Measurements from ENCODE around the gene AFDN.

AFDN gene

GRCh38 chr6:167795321-167795811, 31.3 kb upstream of the AFDN start:
- DNase-seq: no peak

DNA sequence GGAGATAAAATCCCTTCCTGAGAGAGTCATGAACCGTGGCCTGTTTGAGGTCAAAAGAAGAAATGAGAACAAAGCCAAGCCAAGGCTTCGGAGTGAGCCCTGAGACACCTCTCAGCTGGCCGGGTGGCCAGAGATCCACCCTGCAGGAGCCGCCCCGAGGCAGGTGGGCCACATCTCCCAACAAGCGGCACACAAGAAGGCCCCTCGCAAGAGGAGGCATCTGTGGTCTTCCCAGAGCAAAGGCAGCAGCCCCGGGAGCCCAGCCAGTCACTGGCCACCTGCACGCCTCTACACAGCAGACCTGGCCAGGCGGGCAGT, 30.9 kb upstream of the AFDN start:
- no peak for DNase-seq

GRCh38 chr6:167796192-167796981, 30.3 kb upstream of the AFDN start:
- DNase-seq: no peak

DNA sequence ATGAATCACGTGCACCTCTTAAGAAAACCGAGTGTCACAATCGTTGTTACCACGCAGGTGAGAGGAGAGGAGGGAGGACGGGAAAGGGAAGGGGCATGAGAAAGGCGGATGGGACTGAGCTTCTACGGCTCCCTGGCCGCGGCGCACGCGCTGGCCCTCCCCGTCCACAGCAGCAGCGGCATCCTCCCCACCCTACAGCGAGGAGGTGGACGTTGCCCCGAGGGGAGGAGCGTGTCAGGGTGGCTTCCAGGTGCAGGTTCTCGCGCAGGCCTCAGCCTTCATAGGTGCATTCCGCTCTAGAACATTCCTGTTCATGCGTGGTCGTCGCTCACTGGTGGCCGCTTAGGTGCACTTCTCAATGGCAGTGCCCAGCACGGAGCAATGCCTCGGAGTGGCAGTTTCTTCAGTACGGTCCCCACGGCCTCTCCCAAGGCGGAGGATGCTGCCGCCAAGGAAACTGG, 29.7 kb upstream of the AFDN start:
- no peak for DNase-seq

DNA sequence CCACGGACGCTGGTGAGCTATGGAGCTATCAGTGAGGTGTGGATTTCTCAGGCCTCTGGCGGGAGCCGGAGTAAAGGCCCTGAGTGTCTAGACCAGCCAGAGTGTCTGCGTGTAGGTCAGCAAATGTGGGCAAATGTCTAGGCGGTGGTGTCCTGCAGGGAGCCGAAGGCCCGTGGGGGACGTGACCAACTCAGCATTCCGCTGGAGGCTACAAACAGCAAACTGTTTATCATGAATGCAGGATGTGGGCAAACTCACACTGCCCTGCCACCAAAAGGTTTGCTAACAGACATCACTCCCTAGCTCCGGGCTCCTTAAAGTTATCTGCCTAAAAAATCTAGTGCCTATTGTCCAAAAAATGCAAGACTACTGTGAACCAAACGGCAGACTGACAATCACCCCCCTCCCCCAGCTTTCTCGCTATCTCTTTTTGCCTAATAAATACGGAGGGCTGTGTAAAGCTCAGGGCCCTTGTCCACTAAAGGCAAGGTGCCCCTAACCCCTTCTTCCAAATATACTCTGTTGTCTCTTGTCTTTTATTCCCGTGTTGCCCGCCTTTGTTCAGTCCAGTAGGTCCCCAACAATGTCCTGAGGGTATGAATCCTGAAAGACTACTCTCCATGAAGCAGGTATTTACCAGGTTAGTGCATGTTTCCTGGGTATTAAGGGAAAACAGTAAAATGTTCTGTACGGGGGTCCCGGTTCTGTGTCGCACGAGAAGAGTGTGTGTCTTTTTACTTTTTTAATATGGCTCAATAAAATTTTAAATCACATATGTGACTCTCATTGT, 29.0 kb upstream of the AFDN start:
- no peak for DNase-seq

GRCh38 chr6:167798453-167798852, 28.3 kb upstream of the AFDN start:
- no peak for DNase-seq

- DNase-seq: peak; percentile 35
These were observed 27.5 kb upstream of the AFDN start for GRCh38 chr6:167799033-167799821.

DNA sequence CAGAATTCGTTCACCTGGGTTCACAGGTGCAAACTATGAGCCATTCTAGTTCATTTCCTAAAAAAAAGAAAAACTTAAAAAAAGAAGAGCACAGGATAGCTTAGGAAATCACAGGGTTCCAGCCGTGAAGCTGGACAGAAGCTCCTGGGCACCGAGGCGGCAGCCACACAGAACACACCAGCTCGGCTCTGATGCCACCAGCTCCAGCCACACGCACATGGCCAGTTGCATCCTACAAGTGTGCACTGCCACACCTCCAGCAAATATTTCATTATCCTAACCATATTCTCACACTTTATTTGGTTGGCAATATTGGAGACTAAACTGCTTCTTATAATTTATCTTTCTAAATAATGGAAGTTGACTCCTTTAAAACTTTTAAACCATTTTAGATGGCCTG, 26.2 kb upstream of the AFDN start:
- DNase-seq: no peak

DNA sequence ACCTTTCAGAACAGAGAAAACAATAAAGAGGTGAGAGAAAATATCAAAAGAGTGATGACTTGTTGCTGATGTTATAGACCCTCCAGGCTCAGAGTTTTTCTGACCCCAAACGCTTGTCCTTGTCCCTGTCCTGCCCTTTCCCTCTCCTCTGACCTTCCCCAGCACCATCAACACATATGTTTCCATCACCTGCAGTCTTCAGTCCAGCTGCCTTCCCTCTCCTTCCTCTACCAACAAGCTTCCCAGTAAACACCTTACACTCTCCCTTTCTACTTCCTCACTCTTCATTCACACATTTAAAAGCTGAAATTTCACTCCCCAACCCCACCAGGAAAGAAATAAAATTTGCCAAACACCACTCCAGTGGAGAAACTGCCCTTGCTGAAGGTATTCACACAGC, 25.4 kb upstream of the AFDN start:
- no peak for DNase-seq

- DNase-seq: no peak
These were observed 24.4 kb upstream of the AFDN start for GRCh38 chr6:167802339-167802738.

DNA sequence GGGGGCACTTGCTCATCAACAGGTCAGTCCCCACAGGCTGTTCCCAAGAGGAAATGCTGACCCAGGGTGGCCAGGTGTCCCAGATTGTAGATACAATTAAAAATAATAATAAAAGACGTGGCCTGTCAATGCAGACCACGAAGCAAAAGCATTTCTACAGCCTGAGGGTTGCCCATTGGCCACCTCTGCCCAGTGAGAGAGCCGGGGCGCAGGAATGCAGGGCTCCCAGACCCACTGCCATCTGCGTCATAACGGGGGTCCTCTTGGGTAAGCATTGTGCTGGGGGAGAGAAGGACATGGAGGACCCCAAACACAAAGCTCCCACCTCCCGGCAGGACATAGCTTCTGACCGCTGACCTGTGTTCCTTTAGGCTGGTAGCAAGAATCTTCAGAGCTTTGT, 22.9 kb upstream of the AFDN start:
- no peak for DNase-seq

- DNase-seq: no peak
These were observed 22.3 kb upstream of the AFDN start for GRCh38 chr6:167804281-167805013.

DNA sequence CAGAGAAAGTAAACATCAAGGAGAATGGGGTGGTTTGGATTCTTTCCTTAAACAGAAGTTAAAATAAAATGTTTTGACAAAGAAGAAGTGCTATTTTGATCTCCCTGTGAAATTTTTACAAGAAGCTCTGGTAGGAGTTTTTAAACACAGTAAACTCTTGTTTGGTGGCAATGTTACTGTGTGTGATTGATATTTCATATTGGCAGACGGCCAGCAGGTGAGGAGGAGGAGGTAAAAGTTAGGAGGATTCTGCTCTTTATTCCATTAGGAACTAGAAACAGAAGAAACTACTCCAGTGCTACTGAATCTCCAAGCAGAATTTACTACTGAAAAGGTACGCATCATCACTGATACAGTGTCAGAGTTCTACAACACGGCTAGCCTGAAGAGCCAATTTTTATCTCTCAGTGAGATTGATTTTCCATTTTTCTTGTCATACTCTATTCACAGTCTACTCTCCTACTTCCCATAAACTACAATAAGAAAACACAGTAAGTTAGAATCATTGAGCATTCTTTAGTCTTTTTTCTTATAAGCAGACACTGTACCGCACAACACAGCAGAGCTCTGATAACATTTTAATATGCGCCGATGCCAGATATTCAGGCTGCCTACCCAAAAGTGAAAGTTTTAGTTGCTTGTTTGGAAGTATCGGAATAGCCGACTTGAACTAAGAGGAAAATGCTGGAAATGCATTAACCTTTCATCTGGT, 21.2 kb upstream of the AFDN start:
- no peak for DNase-seq

DNA sequence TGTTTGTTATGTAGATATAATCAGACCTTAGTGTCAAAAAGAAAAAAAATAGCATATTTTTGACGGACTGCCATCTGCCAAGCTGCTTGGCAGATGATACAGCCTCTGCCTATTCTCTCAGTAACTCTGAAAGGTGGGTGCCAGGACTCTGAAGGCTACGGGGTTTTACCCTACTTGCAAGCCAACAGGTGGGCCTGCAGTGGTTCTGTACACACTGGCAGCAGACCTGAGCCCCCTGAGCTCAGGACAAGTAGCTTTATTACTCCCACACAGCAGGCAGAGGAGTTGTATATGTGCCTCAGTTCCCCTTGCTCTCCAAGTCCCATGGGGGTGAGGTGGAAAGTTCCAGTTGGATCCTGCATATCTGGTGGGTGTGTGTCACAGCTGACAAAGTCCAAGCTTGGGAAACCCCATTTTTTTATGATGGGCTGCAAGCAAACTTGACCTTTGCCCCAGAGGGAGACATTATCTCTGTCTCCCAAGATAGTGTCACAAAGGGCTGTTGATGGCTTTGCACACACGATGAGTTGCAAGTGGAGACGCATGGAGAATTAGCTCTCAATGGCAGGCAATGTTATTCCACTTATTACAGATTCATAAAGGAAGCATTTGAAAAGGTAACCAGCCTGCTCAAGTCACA, 20.5 kb upstream of the AFDN start:
- DNase-seq: no peak

GRCh38 chr6:167807200-167807599, 19.5 kb upstream of the AFDN start:
- DNase-seq: no peak

DNA sequence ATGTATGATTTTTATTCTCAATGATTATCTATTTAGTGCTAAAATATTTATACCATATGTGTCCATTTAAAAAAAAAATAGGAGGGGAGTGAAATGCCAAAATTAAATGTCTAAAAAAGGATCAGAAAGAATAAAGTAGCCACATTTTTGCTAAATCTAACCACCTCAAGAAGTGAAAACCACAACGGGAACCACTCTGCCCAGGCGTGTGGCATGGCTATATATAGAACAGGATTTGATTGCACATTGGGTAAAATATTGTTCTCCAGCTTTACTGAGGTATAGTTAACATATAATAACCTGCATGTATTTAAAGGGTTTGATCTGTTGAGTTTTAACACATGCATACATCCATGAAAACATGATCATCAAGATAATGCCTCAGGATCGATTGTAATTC, 19.0 kb upstream of the AFDN start:
- DNase-seq: no peak

DNA sequence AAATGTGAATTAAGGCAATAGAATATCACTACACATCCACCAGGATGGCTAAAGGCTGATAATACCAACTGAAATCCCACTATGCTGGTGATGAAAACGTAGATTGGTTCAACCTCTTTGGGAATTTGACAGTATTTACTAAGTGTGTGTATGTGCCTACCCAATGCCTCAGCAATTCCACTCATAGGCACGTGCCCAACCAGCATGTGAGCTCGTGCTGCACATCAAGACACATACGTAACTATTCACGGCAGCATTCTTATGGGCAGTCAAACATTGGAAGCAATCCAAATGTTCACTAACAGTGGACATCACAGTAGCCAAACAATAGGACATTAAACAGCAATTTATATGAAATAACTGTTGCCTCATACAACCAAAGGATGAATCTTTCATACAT, 15.7 kb upstream of the AFDN start:
- peak; percentile 8 for DNase-seq

DNA sequence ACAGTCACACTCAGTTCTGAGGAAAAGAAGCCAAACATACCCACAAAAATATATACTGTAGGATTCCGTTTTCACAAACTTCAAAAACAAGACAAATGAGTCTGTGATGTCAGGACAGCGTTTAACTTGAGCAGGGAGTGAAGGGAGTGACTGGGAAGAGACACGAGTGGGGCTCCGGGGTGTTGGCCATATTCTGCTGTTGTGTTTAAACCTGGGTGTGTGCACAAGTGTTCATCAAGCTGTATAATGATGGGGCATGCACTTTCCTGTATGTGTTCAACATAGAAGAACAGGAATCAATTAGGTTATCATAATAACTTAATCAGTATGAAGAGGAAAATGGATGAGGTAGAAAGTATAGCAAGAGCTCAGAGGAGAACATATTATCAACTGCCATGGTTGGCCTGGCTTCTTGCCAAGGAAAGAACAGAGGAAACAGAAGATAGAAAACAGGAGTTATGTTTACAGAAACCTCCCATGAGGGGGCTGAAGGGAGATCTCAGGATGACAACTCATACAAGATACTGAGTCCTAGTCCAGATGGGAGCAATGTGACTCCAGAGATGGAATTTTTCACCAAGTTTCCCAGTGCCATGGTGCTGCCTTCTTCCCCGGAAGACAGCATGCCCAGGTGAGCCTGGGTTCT, 15.1 kb upstream of the AFDN start:
- DNase-seq: no peak

- no peak for DNase-seq
These were observed 14.6 kb upstream of the AFDN start for GRCh38 chr6:167812088-167812487.

DNA sequence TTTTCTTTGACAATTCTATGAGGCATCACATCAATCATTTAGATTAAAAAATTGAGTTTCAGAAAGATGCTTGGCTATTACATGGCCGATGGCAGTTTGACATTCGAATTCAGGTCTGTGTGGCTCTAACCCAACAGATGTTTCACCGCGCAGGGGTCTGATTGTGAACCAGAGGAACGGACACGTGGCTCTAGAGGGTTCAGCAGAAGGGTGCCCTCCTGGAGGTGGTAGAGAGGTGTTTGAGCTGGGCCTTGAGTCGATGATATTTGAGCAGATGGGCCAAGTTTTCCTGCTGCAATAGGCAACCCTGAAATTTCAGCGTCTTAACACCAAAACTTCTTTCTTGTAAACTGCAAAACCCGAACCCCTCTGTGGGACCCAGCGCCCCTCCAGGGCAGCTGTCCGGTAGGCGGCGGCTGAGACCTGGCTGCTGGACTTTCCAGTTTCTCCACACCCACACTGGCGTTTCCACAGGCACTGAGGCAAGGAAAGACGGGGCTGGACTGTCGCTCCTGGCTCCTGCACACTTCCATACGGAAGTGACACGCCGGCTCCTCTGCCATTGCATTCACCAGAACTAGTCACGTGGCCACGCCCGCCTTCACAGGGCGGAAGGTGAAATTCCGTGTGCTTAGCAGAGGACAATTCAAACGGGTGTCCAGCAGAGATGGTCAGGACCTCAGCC, 11.3 kb upstream of the AFDN start:
- DNase-seq: no peak

Measured in SHP77 treated with DMSO at 0.1 percent for 48 hours (cell line).